Keratinocyte (primary cell): ENCODE results near the gene PCBP2. TPM values are rescaled to one million over a fixed set of nuclear protein-coding genes. Genes with fewer than 3 reads are reported as not detected.

Source experiments
- DNase-seq: peaks from one replicate; pipeline ENCODE4 v3.0.0-alpha.2; 2011; ENCODE audit warnings: low read depth, missing footprints, low spot score
- FAIRE-seq: peaks from 2 replicates; lab custom pipeline; 2011; peaks lifted over from hg19 to GRCh38; lab: Jason Lieb, UNC
- H2AFZ ChIP-seq: 2 replicates; pipeline ENCODE4 v1.6.0; 2012; ENCODE audit warnings: low read length, control low read depth, inconsistent platforms; ENCODE audit not compliant: control insufficient read depth
- H3K27ac ChIP-seq: 2 replicates; pipeline ENCODE4 v1.5.1; 2011; ENCODE audit warnings: low read length; ENCODE audit not compliant: control insufficient read depth, insufficient read depth
- H3K27me3 ChIP-seq: 3 replicates; pipeline ENCODE4 v1.6.0; 2011; ENCODE audit warnings: low read length; ENCODE audit not compliant: control insufficient read depth, insufficient read depth; ENCODE audit errors: extremely low read depth
- H3K36me3 ChIP-seq, 2 experiments: 2 replicates in 1 of 2; 3 replicates in 1 of 2; pipeline ENCODE4 v1.5.1; 2011; ENCODE audit warnings: low read length in 2 of 2, mild to moderate bottlenecking in 1 of 2; ENCODE audit not compliant: control insufficient read depth in 2 of 2, insufficient read depth in 2 of 2; ENCODE audit errors: extremely low read depth in 1 of 2
- H3K4me1 ChIP-seq: 3 replicates; pipeline ENCODE4 v1.5.1; 2011; ENCODE audit warnings: low read length; ENCODE audit not compliant: control insufficient read depth, insufficient read depth; ENCODE audit errors: extremely low read depth
- H3K4me2 ChIP-seq: 3 replicates; pipeline ENCODE4 v1.6.0; 2011; ENCODE audit warnings: low read depth, low read length; ENCODE audit not compliant: control insufficient read depth, insufficient read depth; ENCODE audit errors: extremely low read depth
- H3K4me3 ChIP-seq, 3 experiments: fragments of 200-600 bp in 1 of 3; sonication (generic) in 1 of 3; 2 replicates in 2 of 3; 3 replicates in 1 of 3; pipeline ENCODE4 v1.5.1; 2011 to 2016; ENCODE audit warnings: low read length in 3 of 3, mild to moderate bottlenecking in 3 of 3, control low read depth in 2 of 3, inconsistent platforms in 1 of 3, low read depth in 1 of 3, mixed read lengths in 1 of 3, mixed run types in 1 of 3, moderate library complexity in 1 of 3; ENCODE audit not compliant: control insufficient read depth in 2 of 3, insufficient read depth in 2 of 3; ENCODE audit errors: extremely low read depth in 1 of 3
- H3K79me2 ChIP-seq: 2 replicates; pipeline ENCODE4 v1.6.0; 2012; ENCODE audit warnings: low read length; ENCODE audit not compliant: control insufficient read depth, insufficient read depth
- H3K9ac ChIP-seq: 3 replicates; pipeline ENCODE4 v1.6.0; 2011; ENCODE audit warnings: low read length; ENCODE audit not compliant: control insufficient read depth, insufficient read depth; ENCODE audit errors: extremely low read depth
- H3K9me1 ChIP-seq: 3 replicates; pipeline ENCODE4 v1.6.0; 2011; ENCODE audit warnings: low read length; ENCODE audit not compliant: control insufficient read depth, insufficient read depth; ENCODE audit errors: extremely low read depth
- H3K9me3 ChIP-seq: 2 replicates; pipeline ENCODE4 v1.5.1; 2012; ENCODE audit warnings: low read depth, low read length; ENCODE audit not compliant: control insufficient read depth
- H4K20me1 ChIP-seq: 3 replicates; pipeline ENCODE4 v1.6.0; 2011; ENCODE audit warnings: low read length; ENCODE audit not compliant: control insufficient read depth, insufficient read depth; ENCODE audit errors: extremely low read depth
- CTCF ChIP-seq, 3 experiments: IDR thresholded peaks in 1 of 3; conservative IDR thresholded peaks in 1 of 3; optimal IDR thresholded peaks in 1 of 3; 2 replicates in 2 of 3; 3 replicates in 1 of 3; pipeline versions ENCODE3 to v1.5.1; 2011; ENCODE audit warnings: low read length in 3 of 3, mild to moderate bottlenecking in 3 of 3, moderate library complexity in 2 of 3, control low read depth in 1 of 3, inconsistent platforms in 1 of 3; ENCODE audit not compliant: insufficient read depth in 2 of 3; ENCODE audit errors: extremely low read depth in 1 of 3
- EZH2 ChIP-seq: IDR thresholded peaks from one replicate; pipeline ENCODE4 v1.6.1; 2012; ENCODE audit warnings: inconsistent platforms, mild to moderate bottlenecking, low read length, moderate library complexity
- dilution Hi-C: fragments of 300-500 bp; cut with MboI; formaldehyde crosslinking; loops from one replicate; pipeline ENCODE4 v1.7.0; 2020; ENCODE audit warnings: low sequenced_read_pairs; ENCODE audit not compliant: extremely low pct_ligation_motif_present
- polyA plus RNA-seq, 5 experiments: library from polyadenylated mRNA; depleted of rRNA in 3 of 5; stranded (reverse) in 3 of 5; stranded (forward) in 1 of 5; unstranded in 1 of 5; fragments of >200 nt; gene quantifications; 1 replicate in 1 of 5; 2 replicates in 3 of 5; 3 replicates in 1 of 5; pipeline versions ENCODE4 v1.2.1 to v1.2.3, GENCODE V29; 2011 to 2012; ENCODE audit warnings: missing spikeins in 2 of 5, low read depth in 1 of 5, low replicate concordance in 1 of 5

Gene PCBP2
- polyA plus RNA-seq, 1 donor (not counting 4 experiments of a cell fraction or from before 2014, with no cell fraction given): 238 TPM

GRCh38 chr12:53461059-53461458, 9.2 kb downstream of the PCBP2 start:
- no peak overlapping the region for H3K9ac ChIP-seq
- H3K4me1 ChIP-seq: no peaks in the 10 kb centered on the region
- TF ChIP-seq CTCF (optimal IDR thresholded peaks at IDR 0.05 in 1 of 3, IDR thresholded peaks at IDR 0.05 in 1 of 3, conservative IDR thresholded peaks at IDR 0.05 in 1 of 3; ENCODE audit: extremely low read depth in 1 of 3, insufficient read depth in 2 of 3, low read length in 3 of 3) (no peak), EZH2 (no peak)
- peaks cover 63 to 85% of the 10 kb centered on the region in 2 experiments for H3K36me3 ChIP-seq
- dilution Hi-C loops: no loop called here
- no peak overlapping the region for H3K27ac ChIP-seq
- FAIRE-seq: no peak
- H3K9me1 ChIP-seq: no peaks in the 10 kb centered on the region
- H3K79me2 ChIP-seq: peaks cover 91% of the 10 kb centered on the region
- peaks cover 29% of the 10 kb centered on the region for H4K20me1 ChIP-seq
- no peak for DNase-seq
- no peak overlapping the region for H3K4me3 ChIP-seq
- H3K9me3 ChIP-seq: no peaks in the 10 kb centered on the region
- H2AFZ ChIP-seq: no peak overlapping the region
- H3K4me2 ChIP-seq: no peak overlapping the region
- H3K27me3 ChIP-seq: no peaks in the 10 kb centered on the region

GRCh38 chr12:53461591-53461990, 9.7 kb downstream of the PCBP2 start:
- H2AFZ ChIP-seq: no peak overlapping the region
- no peaks in the 10 kb centered on the region for H3K27me3 ChIP-seq
- H3K36me3 ChIP-seq: peaks cover 66 to 85% of the 10 kb centered on the region in 2 experiments
- DNase-seq (no peak), FAIRE-seq (no peak)
- no peaks in the 10 kb centered on the region for H3K9me1 ChIP-seq
- no peak overlapping the region for H3K9ac ChIP-seq
- no peaks in the 10 kb centered on the region for H3K4me1 ChIP-seq
- TF ChIP-seq CTCF (optimal IDR thresholded peaks at IDR 0.05 in 1 of 3, IDR thresholded peaks at IDR 0.05 in 1 of 3, conservative IDR thresholded peaks at IDR 0.05 in 1 of 3; ENCODE audit: extremely low read depth in 1 of 3, insufficient read depth in 2 of 3, low read length in 3 of 3) (no peak), EZH2 (no peak)
- no peak overlapping the region for H3K4me2 ChIP-seq
- no peak overlapping the region for H3K27ac ChIP-seq
- H3K4me3 ChIP-seq: no peak overlapping the region
- H4K20me1 ChIP-seq: peaks cover 28% of the 10 kb centered on the region
- H3K9me3 ChIP-seq: no peaks in the 10 kb centered on the region
- H3K79me2 ChIP-seq: peaks cover 90% of the 10 kb centered on the region
- dilution Hi-C loops: no loop called here
